Tibial artery (tissue), 4 donors: ENCODE data around the gene TPD52L1.

Experiments used
- DNase-seq, 2 donors: peaks; one replicate each; pipeline ENCODE4 v3.0.0-alpha.2; 2019
- H3K27ac ChIP-seq, 2 donors: fragments of 200-600 bp; sonication (generic) in 1 of 2; 1 replicate in 1 of 2; 2 replicates in 1 of 2; pipeline ENCODE4 v1.5.1; 2018 to 2019; ENCODE audit warnings: mild to moderate bottlenecking in 1 of 2
- H3K27me3 ChIP-seq, 2 donors: fragments of 200-600 bp; sonication (generic) in 1 of 2; one replicate each; pipeline versions ENCODE4 v1.5.1 to v1.6.0; 2016 to 2019
- H3K36me3 ChIP-seq, 3 donors: fragments of 200-600 bp; sonication (generic) in 2 of 3; one replicate each; pipeline ENCODE4 v1.5.1; 2016 to 2019; ENCODE audit warnings: mild to moderate bottlenecking in 2 of 3
- H3K4me1 ChIP-seq, 4 donors: fragments of 200-600 bp; sonication (generic) in 2 of 4; 1 replicate in 3 of 4; 2 replicates in 1 of 4; pipeline ENCODE4 v1.5.1; 2016 to 2019
- H3K4me3 ChIP-seq, 2 donors: fragments of 200-600 bp; sonication (generic) in 1 of 2; 1 replicate in 1 of 2; 2 replicates in 1 of 2; pipeline ENCODE4 v1.5.1; 2018 to 2019; ENCODE audit warnings: mild to moderate bottlenecking in 2 of 2
- H3K9me3 ChIP-seq, 3 donors: fragments of 200-600 bp; sonication (generic) in 1 of 3; one replicate each; pipeline ENCODE4 v1.5.1; 2016 to 2019
- intact Hi-C: fragments of 100-400 bp; cut with DNase I; formaldehyde crosslinking; loops from one replicate; pipeline ENCODE4 v1.15.0; 2023; ENCODE audit warnings: low total_unique reads
- TF ChIP-seq, protein P1 (sequence below), 2 experiments: fragments of 200-600 bp in 1 of 2; fragments of 450-650 bp in 1 of 2; IDR thresholded peaks; one replicate each; pipeline ENCODE4 v1.5.1; 2017 to 2019; ENCODE audit warnings: antibody characterized with exemption in 2 of 2, mild to moderate bottlenecking in 1 of 2, moderate library complexity in 1 of 2

Gene TPD52L1

DNA sequence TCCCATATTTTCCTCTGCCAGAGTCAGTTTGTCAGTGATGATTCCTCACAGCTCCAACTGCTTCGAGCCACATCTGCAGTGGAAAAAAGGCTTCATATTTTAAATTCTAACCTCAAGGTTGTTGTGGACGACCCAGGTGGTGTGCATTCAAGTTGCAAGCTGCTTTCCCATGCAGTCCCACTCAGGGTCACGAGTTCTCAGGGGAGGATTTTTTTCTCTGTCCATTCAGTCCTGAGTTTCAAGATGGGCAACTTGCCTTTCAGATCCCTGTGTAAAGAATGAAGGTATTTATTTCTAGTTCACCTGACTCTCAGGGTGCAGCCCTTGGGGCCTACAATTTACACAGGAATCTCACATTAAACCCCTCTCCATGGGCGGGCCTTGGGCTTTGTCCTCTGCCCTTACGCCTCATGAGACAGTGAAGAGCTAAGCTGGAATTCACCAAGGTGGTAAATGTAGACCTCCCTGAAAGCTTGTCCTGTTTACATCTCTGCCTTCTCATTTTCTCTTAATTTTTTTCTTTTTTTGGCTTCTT is 65.9 kb downstream of the TPD52L1 start:
- Histone ChIP-seq H3K36me3 (no peaks in the 10 kb centered on the region), H3K4me3 (no peak overlapping the region), H3K4me1 (peaks cover 0 to 60% (median 33%) of the 10 kb centered on the region in 4 donors), H3K27ac (no peak overlapping the region), H3K9me3 (no peaks in the 10 kb centered on the region), H3K27me3 (no peaks in the 10 kb centered on the region)
- DNase-seq, result no peak
- intact Hi-C loops, result no loop called here
- TF ChIP-seq, protein P1, sequence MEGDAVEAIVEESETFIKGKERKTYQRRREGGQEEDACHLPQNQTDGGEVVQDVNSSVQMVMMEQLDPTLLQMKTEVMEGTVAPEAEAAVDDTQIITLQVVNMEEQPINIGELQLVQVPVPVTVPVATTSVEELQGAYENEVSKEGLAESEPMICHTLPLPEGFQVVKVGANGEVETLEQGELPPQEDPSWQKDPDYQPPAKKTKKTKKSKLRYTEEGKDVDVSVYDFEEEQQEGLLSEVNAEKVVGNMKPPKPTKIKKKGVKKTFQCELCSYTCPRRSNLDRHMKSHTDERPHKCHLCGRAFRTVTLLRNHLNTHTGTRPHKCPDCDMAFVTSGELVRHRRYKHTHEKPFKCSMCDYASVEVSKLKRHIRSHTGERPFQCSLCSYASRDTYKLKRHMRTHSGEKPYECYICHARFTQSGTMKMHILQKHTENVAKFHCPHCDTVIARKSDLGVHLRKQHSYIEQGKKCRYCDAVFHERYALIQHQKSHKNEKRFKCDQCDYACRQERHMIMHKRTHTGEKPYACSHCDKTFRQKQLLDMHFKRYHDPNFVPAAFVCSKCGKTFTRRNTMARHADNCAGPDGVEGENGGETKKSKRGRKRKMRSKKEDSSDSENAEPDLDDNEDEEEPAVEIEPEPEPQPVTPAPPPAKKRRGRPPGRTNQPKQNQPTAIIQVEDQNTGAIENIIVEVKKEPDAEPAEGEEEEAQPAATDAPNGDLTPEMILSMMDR (IDR thresholded peaks at IDR 0.05), result no peak

GRCh38 chr6:125220712-125221111 is 67.1 kb downstream of the TPD52L1 start:
- intact Hi-C loops, result no loop called here
- peaks cover 0 to 56% (median 31%) of the 10 kb centered on the region in 4 donors for H3K4me1 ChIP-seq
- DNase-seq, result peak; percentile 64 to 78

GRCh38 chr6:125222531-125223455 is 69.2 kb downstream of the TPD52L1 start:
- no peak for DNase-seq
- H3K4me1 ChIP-seq, result peaks cover 0 to 51% (median 29%) of the 10 kb centered on the region in 4 donors
- H3K9me3 ChIP-seq, result no peaks in the 10 kb centered on the region
- H3K36me3 ChIP-seq, result no peaks in the 10 kb centered on the region
- intact Hi-C loops, result no loop called here
- TF ChIP-seq, protein P1 (IDR thresholded peaks at IDR 0.05), result no peak
- H3K4me3 ChIP-seq, result no peak overlapping the region
- no peaks in the 10 kb centered on the region for H3K27me3 ChIP-seq
- H3K27ac ChIP-seq, result peak overlapping the region; percentile 72 to 76

More at GRCh38 chr6:125220712-125221111, 67.1 kb downstream of the TPD52L1 start:
- Histone ChIP-seq H3K27me3 (no peaks in the 10 kb centered on the region), H3K27ac (peak overlapping the region; percentile 72 to 76), H3K36me3 (no peaks in the 10 kb centered on the region), H3K9me3 (no peaks in the 10 kb centered on the region), H3K4me3 (no peak overlapping the region)
- TF ChIP-seq, protein P1 (IDR thresholded peaks at IDR 0.05), result peak; percentile 21 to 31

GRCh38 chr6:125224231-125224861 is 70.8 kb downstream of the TPD52L1 start:
- Histone ChIP-seq H3K36me3 (no peaks in the 10 kb centered on the region), H3K4me1 (peaks cover 0 to 58% (median 31%) of the 10 kb centered on the region in 4 donors), H3K27ac (peak overlapping the region; percentile 60 to 76)

DNA sequence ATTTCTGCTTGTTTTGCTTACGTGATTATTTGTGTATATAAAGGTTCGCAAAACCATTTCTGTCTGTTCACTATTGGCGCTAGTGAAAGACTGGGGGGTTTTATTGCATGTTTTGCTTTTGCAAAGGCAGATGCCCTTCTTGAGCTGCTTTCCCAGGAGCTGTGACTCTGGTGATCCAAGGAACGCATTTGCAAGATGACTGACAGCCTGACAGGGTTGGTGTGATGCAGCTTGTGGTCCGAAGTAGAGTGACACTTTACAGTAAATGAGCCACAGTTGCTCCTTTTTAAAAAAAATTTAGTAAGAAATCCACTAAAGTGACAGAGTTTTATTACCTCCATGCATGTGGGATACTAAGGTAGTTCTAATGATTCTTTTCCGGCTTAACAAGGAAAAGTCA is 73.7 kb downstream of the TPD52L1 start:
- Histone ChIP-seq H3K36me3 (no peaks in the 10 kb centered on the region), H3K4me3 (no peak overlapping the region), H3K9me3 (no peaks in the 10 kb centered on the region), H3K27ac (no peak overlapping the region), H3K27me3 (no peaks in the 10 kb centered on the region), H3K4me1 (peaks cover 0 to 59% (median 25%) of the 10 kb centered on the region in 4 donors)
- TF ChIP-seq, protein P1 (IDR thresholded peaks at IDR 0.05), result no peak
- intact Hi-C loops, result no loop called here
- no peak for DNase-seq

More at GRCh38 chr6:125224231-125224861, 70.8 kb downstream of the TPD52L1 start:
- H3K4me3 ChIP-seq, result no peak overlapping the region
- no peaks in the 10 kb centered on the region for H3K9me3 ChIP-seq
- DNase-seq, result no peak
- intact Hi-C loops, result no loop called here
- H3K27me3 ChIP-seq, result no peaks in the 10 kb centered on the region
- TF ChIP-seq, protein P1 (IDR thresholded peaks at IDR 0.05), result no peak
